MM.1S (cell line): ENCODE results near the gene TMEM44.

Experiments used
- DNase-seq: peaks from one replicate; pipeline ENCODE4 v3.0.0-alpha.2; 2015
- H2AFZ ChIP-seq: fragments of 300-600 bp; sonication (generic); 2 replicates; pipeline ENCODE4 v1.6.0; 2016; ENCODE audit warnings: antibody characterized with exemption, low read length
- H3F3A ChIP-seq: fragments of 300-600 bp; sonication (generic); 2 replicates; pipeline ENCODE4 v1.6.1; 2016; ENCODE audit warnings: mild to moderate bottlenecking, antibody characterized with exemption, low read length, moderate library complexity, mixed read lengths; ENCODE audit not compliant: insufficient read depth
- H3K27ac ChIP-seq: fragments of 300-600 bp; sonication (generic); 2 replicates; pipeline ENCODE4 v1.5.1; 2016; ENCODE audit warnings: mild to moderate bottlenecking, low read length
- H3K27me3 ChIP-seq: fragments of 300-600 bp; sonication (generic); replicated peaks from 2 replicates; pipeline ENCODE4 v1.6.0; 2016; ENCODE audit warnings: low read length; ENCODE audit not compliant: insufficient read depth
- H3K36me3 ChIP-seq: fragments of 300-600 bp; sonication (generic); replicated peaks from 2 replicates; pipeline ENCODE4 v1.6.1; 2016; ENCODE audit warnings: mild to moderate bottlenecking, low read length, mixed read lengths; ENCODE audit not compliant: insufficient read depth
- H3K4me1 ChIP-seq: fragments of 300-600 bp; sonication (generic); 2 replicates; pipeline ENCODE4 v1.6.1; 2016; ENCODE audit warnings: low read length, mixed read lengths
- H3K4me2 ChIP-seq: fragments of 300-600 bp; sonication (generic); 2 replicates; pipeline ENCODE4 v1.6.0; 2016; ENCODE audit warnings: low read depth, low read length
- H3K4me3 ChIP-seq: fragments of 300-600 bp; sonication (generic); 2 replicates; pipeline ENCODE4 v1.5.1; 2016; ENCODE audit warnings: low read length, mixed read lengths
- H3K79me2 ChIP-seq: fragments of 300-600 bp; sonication (generic); 2 replicates; pipeline ENCODE4 v1.6.1; 2016; ENCODE audit warnings: mixed run types, low read length, mixed read lengths
- H3K9ac ChIP-seq: fragments of 300-600 bp; sonication (generic); 2 replicates; pipeline ENCODE4 v1.6.1; 2016; ENCODE audit warnings: low read length, mixed read lengths
- H3K9me2 ChIP-seq: fragments of 300-600 bp; sonication (generic); replicated peaks from 2 replicates; pipeline ENCODE4 v1.6.1; 2016; ENCODE audit warnings: mild to moderate bottlenecking, low read length, mixed read lengths; ENCODE audit not compliant: insufficient read depth
- H3K9me3 ChIP-seq: fragments of 300-600 bp; sonication (generic); replicated peaks from 2 replicates; pipeline ENCODE4 v1.6.1; 2016; ENCODE audit warnings: mild to moderate bottlenecking, low read length, mixed read lengths; ENCODE audit not compliant: insufficient read depth
- H4K20me1 ChIP-seq: fragments of 300-600 bp; sonication (generic); 2 replicates; pipeline ENCODE4 v1.6.1; 2016; ENCODE audit warnings: mild to moderate bottlenecking, low read length, moderate library complexity, mixed read lengths; ENCODE audit not compliant: insufficient read depth
- EZH2 ChIP-seq: fragments of 300-600 bp; sonication (generic); optimal IDR thresholded peaks from 2 replicates; pipeline ENCODE3; 2017; ENCODE audit warnings: low read depth, mild to moderate bottlenecking, antibody characterized with exemption, low read length, mixed read lengths
- EZH2phosphoT487 ChIP-seq: fragments of 300-600 bp; sonication (generic); IDR thresholded peaks from 2 replicates; pipeline ENCODE4 v1.6.1; 2018; ENCODE audit warnings: antibody characterized with exemption, low read length
- TF ChIP-seq, protein P1 (sequence below): fragments of 300-600 bp; sonication (generic); IDR thresholded peaks from 2 replicates; pipeline ENCODE4 v1.5.1; 2016; ENCODE audit warnings: antibody characterized with exemption, low read length, mixed read lengths

TMEM44 gene

DNA sequence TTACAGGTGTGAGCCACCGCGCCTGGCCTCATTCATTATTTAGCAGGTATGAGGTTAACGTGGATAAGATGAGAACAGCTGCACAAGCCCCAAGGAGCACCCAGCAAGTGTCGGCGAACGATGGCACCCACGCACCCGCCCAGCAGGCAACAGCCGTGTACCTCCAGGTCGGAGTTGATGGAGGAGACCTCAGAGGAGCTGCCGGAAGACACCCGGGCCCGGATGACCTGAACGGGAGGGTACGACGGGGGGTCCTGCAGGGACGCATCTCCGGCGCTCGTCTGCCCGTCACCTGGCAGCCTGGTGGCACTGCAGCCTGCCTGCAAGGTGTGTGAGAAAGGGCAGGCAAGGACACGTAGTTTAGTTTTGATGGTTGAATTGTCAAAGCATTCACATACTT lies 29.1 kb downstream of the TMEM44 start:
- H3K36me3 ChIP-seq = no peaks in the 10 kb centered on the region
- no peaks in the 10 kb centered on the region for H3F3A ChIP-seq
- H3K9me2 ChIP-seq = no peaks in the 10 kb centered on the region
- TF ChIP-seq, protein P1, sequence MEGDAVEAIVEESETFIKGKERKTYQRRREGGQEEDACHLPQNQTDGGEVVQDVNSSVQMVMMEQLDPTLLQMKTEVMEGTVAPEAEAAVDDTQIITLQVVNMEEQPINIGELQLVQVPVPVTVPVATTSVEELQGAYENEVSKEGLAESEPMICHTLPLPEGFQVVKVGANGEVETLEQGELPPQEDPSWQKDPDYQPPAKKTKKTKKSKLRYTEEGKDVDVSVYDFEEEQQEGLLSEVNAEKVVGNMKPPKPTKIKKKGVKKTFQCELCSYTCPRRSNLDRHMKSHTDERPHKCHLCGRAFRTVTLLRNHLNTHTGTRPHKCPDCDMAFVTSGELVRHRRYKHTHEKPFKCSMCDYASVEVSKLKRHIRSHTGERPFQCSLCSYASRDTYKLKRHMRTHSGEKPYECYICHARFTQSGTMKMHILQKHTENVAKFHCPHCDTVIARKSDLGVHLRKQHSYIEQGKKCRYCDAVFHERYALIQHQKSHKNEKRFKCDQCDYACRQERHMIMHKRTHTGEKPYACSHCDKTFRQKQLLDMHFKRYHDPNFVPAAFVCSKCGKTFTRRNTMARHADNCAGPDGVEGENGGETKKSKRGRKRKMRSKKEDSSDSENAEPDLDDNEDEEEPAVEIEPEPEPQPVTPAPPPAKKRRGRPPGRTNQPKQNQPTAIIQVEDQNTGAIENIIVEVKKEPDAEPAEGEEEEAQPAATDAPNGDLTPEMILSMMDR = no peak
- TF ChIP-seq EZH2 (no peak), EZH2phosphoT487 (no peak)
- no peaks in the 10 kb centered on the region for H3K9me3 ChIP-seq
- H3K4me3 ChIP-seq = no peak overlapping the region
- no peak overlapping the region for H3K27ac ChIP-seq
- no peak overlapping the region for H2AFZ ChIP-seq
- H4K20me1 ChIP-seq = no peaks in the 10 kb centered on the region
- H3K4me1 ChIP-seq = no peaks in the 10 kb centered on the region
- no peaks in the 10 kb centered on the region for H3K79me2 ChIP-seq
- DNase-seq = no peak
- no peaks in the 10 kb centered on the region for H3K27me3 ChIP-seq
- no peak overlapping the region for H3K9ac ChIP-seq
- no peak overlapping the region for H3K4me2 ChIP-seq

DNA sequence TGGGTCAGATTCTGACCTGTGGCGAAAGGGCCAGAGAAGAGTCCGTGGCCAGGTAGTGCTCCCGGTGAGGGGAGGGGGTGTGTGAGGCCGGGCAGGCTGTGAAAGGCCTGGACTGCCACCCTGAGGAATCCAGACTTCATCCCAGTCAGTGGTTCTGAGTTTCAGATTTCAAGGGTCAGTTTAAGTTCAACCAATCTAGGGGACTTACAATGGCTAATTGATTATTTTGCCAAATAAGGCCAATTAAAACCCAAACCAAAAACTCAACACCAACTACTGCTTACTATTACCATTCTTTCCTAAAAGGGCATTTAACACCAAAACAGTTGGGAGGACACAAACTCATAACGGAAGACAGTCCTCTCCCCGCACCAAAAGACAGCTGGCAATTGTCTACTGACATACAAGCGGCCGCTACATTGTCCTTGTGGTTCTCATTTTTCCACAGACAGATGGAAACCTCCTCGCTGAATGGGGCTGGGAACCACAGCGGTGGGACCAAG lies 30.5 kb downstream of the TMEM44 start:
- Histone ChIP-seq H3K79me2 (no peaks in the 10 kb centered on the region), H3K4me3 (no peak overlapping the region), H3K36me3 (no peaks in the 10 kb centered on the region), H3K27ac (no peak overlapping the region), H2AFZ (no peak overlapping the region), H3K9me3 (no peaks in the 10 kb centered on the region), H3K27me3 (no peaks in the 10 kb centered on the region), H3K4me1 (no peaks in the 10 kb centered on the region), H3K9me2 (no peaks in the 10 kb centered on the region), H3K9ac (no peak overlapping the region), H4K20me1 (no peaks in the 10 kb centered on the region), H3F3A (no peaks in the 10 kb centered on the region), H3K4me2 (no peak overlapping the region)
- TF ChIP-seq, protein P1 = no peak
- TF ChIP-seq EZH2phosphoT487 (no peak), EZH2 (no peak)
- DNase-seq = no peak

DNA sequence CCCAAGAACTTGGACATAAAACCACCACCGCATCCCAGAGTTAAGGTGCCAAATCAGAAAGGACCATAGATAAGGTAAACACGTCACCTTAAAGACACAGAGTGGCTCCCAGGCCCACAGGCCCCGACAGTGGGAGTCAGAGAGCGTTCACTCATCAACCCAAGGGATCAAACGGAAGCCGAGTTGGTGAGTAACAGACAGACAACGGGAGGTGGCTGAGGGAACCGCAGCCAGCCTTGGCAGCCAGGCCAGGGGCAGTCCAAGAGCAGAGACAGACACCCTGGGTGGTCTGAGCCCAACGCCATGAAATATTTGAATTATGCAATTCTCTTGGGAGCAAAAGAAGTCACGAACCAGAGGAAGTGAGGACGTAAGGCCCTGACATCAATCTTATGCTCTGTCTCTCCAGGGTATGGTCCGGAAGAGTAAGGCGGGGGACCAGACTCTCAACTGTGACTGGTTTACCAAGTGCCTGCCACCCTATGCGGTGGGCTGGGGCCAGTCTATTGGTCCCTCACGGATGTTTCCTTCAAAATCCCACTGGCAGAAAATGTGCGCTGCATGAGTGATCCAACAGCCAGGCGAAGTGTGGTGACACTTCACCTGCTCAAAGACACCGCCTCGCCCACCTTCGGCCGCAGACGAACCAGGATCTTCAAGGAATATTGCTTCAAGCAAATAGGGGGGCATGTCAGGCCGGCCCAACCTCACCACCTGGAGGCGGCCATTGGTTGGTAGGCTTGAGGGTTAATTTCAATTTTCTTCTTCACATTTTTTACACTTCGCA lies 34.3 kb downstream of the TMEM44 start:
- Histone ChIP-seq H3K27me3 (no peaks in the 10 kb centered on the region), H2AFZ (no peak overlapping the region), H3K4me3 (no peak overlapping the region), H3K9ac (no peak overlapping the region), H3K27ac (no peak overlapping the region), H4K20me1 (no peaks in the 10 kb centered on the region), H3F3A (no peaks in the 10 kb centered on the region), H3K4me2 (no peak overlapping the region), H3K9me3 (no peaks in the 10 kb centered on the region), H3K9me2 (no peaks in the 10 kb centered on the region), H3K4me1 (no peaks in the 10 kb centered on the region), H3K79me2 (no peaks in the 10 kb centered on the region), H3K36me3 (no peaks in the 10 kb centered on the region)
- DNase-seq = no peak
- TF ChIP-seq EZH2 (no peak), EZH2phosphoT487 (no peak)
- TF ChIP-seq, protein P1 = no peak
